ENCODE measurements around the gene MAG. TPM values are rescaled to one million over a fixed set of nuclear protein-coding genes. Genes with fewer than 3 reads are reported as not detected.

MAG gene
- total and polyA plus RNA-seq, 9 of the 15 experiments (the other 6 are each of a cell fraction or from before 2014, with no cell fraction given): 0.11 to 10.0 (median 1.6) TPM

DNA sequence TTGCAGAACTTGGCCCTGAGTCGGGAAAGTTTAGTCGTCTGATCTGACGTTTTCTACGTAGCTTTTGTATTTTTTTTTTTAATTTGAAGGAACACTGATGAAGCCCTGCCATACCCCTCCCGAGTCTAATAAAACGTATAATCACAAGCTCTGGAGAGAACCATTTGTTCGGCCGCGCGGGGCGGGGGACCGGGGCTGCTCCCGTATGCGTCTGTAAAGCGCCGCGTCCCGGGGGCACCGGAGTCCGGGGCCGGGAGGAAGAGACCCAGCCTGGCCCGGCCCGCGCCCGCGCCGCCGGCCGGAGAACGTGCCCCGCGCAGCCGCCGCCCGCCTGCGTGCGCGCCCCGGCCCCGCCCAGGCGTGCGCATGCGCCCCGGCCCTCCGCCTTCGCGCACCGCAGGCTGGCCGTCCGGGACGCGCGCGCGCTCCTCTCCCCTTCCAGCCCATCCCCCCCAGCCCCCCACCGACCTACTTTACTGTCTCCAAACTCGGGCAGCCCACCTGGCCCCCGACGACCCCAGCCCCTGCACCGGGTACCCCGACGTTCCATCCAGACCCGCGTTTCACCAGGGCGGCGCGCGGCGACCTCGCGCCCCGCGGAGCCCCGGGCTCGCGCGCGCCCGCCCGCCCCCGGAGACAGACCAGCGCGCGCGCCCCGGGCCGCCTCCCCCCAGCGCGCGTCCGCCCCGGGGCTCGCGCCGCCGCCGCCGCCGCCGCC lies 24.0 kb upstream of the MAG start (continued):
- TF ChIP-seq, protein P1, sequence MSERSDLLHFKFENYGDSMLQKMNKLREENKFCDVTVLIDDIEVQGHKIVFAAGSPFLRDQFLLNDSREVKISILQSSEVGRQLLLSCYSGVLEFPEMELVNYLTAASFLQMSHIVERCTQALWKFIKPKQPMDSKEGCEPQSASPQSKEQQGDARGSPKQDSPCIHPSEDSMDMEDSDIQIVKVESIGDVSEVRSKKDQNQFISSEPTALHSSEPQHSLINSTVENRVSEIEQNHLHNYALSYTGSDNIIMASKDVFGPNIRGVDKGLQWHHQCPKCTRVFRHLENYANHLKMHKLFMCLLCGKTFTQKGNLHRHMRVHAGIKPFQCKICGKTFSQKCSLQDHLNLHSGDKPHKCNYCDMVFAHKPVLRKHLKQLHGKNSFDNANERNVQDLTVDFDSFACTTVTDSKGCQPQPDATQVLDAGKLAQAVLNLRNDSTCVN (CRISPR knock-in tag; IDR thresholded peaks at IDR 0.05): no peak
- no peak for TF ChIP-seq MYNN (IDR thresholded peaks at IDR 0.05)
- TF ChIP-seq MYNN (CRISPR knock-in tag; IDR thresholded peaks at IDR 0.05): no peak
- TF ChIP-seq ETV5 (CRISPR knock-in tag; IDR thresholded peaks at IDR 0.05; ENCODE audit: low read depth): no peak
- peak; percentile 82 for TF ChIP-seq GMEB1 (CRISPR knock-in tag; IDR thresholded peaks at IDR 0.05)
- no peak for TF ChIP-seq ZNF12 (CRISPR knock-in tag; IDR thresholded peaks at IDR 0.05)
- no peak for TF ChIP-seq SP2 (IDR thresholded peaks at IDR 0.05; ENCODE audit: extremely low read depth, low read depth, low read length, poor library complexity, severe bottlenecking)
- no peak for TF ChIP-seq BHLHE40 (IDR thresholded peaks at IDR 0.05; ENCODE audit: low read length)
- TF ChIP-seq FOSL1 (tag; conservative IDR thresholded peaks at IDR 0.05): peak; percentile 43; the same call in 1 of the 2 replicates
- TF ChIP-seq SMARCA4 (IDR thresholded peaks at IDR 0.05): peak; percentile 35; the same call in 1 of the 2 replicates
- TF ChIP-seq SUPT5H (IDR thresholded peaks at IDR 0.05): peak; percentile 70; the same call in 1 of the 2 replicates
- TF ChIP-seq TAF1 (IDR thresholded peaks at IDR 0.05; ENCODE audit: control insufficient read depth, extremely low read depth, insufficient read depth, low read length, severe bottlenecking): peak; percentile 37
- no peak for TF ChIP-seq ZNF561 (CRISPR knock-in tag; conservative IDR thresholded peaks at IDR 0.05)
- TF ChIP-seq ZNF232 (CRISPR knock-in tag; IDR thresholded peaks at IDR 0.05): no peak
- no peak for TF ChIP-seq NCOA4 (IDR thresholded peaks at IDR 0.05; ENCODE audit: partially characterized antibody)
- peak in 1 of 3 experiments; percentile 90; a peak in 2 of 6 replicates for TF ChIP-seq ZBTB11 (CRISPR knock-in tag; IDR thresholded peaks at IDR 0.05)
- TF ChIP-seq MTA1 (IDR thresholded peaks at IDR 0.05; ENCODE audit: borderline replicate concordance): no peak
- TF ChIP-seq ZNF764 (CRISPR knock-in tag; IDR thresholded peaks at IDR 0.05; ENCODE audit: low read depth): no peak

All from K562 (cell line).